ENCODE data around the gene FLT3. TPM values are rescaled to one million over a fixed set of nuclear protein-coding genes. Genes with fewer than 3 reads are reported as not detected.
"Not testable (repeated sequence)": the region's sequence is repeated elsewhere in the genome, so short reads cannot be mapped to it uniquely, and the experiment has no call there.

Gene FLT3
- total and polyA plus RNA-seq, 4 donors: 0.14 to 0.84 (median 0.42) TPM

GRCh38 chr13:28012383-28012782, 88.0 kb downstream of the FLT3 start:
- no peak for DNase-seq (ENCODE audit: low spot score)
- H3K27me3 ChIP-seq (ENCODE audit: control insufficient read depth in 4 of 4, insufficient read depth in 4 of 4, low read length in 3 of 4): peaks cover 0 to 3% (median 0%) of the 10 kb centered on the region in 4 donors
- WGBS: 83% methylated on average over 4 of the region's 4 CpGs

GRCh38 chr13:28010046-28010445, 90.3 kb downstream of the FLT3 start:
- Histone ChIP-seq H3K4me3 (ENCODE audit: low read depth in 1 of 3, low read length in 3 of 3) (no peak overlapping the region), H3K9me3 (ENCODE audit: control insufficient read depth in 4 of 4, low read length in 3 of 4) (no peaks in the 10 kb centered on the region), H3K9ac (ENCODE audit: low read depth in 1 of 2, low read length in 2 of 2) (no peak overlapping the region), H3K27ac (ENCODE audit: low read depth in 1 of 2, low read length in 2 of 2) (no peak overlapping the region), H3K36me3 (ENCODE audit: control insufficient read depth in 4 of 4, insufficient read depth in 3 of 4, low read depth in 1 of 4, low read length in 3 of 4) (no peaks in the 10 kb centered on the region), H3K4me1 (ENCODE audit: control insufficient read depth in 4 of 4, insufficient read depth in 4 of 4, low read length in 3 of 4) (no peaks in the 10 kb centered on the region), H3K27me3 (ENCODE audit: control insufficient read depth in 4 of 4, insufficient read depth in 4 of 4, low read length in 3 of 4) (peaks cover 0 to 3% (median 0%) of the 10 kb centered on the region in 4 donors)
- 81% methylated on average over 5 of the region's 5 CpGs for WGBS
- TF ChIP-seq ZBTB33 (IDR thresholded peaks at IDR 0.05) (no peak), TAF1 (conservative IDR thresholded peaks at IDR 0.05) (no peak), SP1 (IDR thresholded peaks at IDR 0.05) (no peak), ATF3 (IDR thresholded peaks at IDR 0.05) (no peak)
- no peak for DNase-seq (ENCODE audit: low spot score)

More at GRCh38 chr13:28012383-28012782, 88.0 kb downstream of the FLT3 start:
- no peaks in the 10 kb centered on the region for H3K9me3 ChIP-seq (ENCODE audit: control insufficient read depth in 4 of 4, low read length in 3 of 4)
- H3K36me3 ChIP-seq (ENCODE audit: control insufficient read depth in 4 of 4, insufficient read depth in 3 of 4, low read depth in 1 of 4, low read length in 3 of 4): no peaks in the 10 kb centered on the region
- H3K27ac ChIP-seq (ENCODE audit: low read depth in 1 of 2, low read length in 2 of 2): no peak overlapping the region
- H3K4me1 ChIP-seq (ENCODE audit: control insufficient read depth in 4 of 4, insufficient read depth in 4 of 4, low read length in 3 of 4): no peaks in the 10 kb centered on the region
- no peak overlapping the region for H3K4me3 ChIP-seq (ENCODE audit: low read depth in 1 of 3, low read length in 3 of 3)
- no peak overlapping the region for H3K9ac ChIP-seq (ENCODE audit: low read depth in 1 of 2, low read length in 2 of 2)
- TF ChIP-seq MAX (IDR thresholded peaks at IDR 0.05): no peak
- TF ChIP-seq EGR1 (IDR thresholded peaks at IDR 0.05; ENCODE audit: low read depth in 2 of 2): no peak
- no peak for TF ChIP-seq RXRA (IDR thresholded peaks at IDR 0.05)
- no peak for TF ChIP-seq REST (IDR thresholded peaks at IDR 0.05)
- TF ChIP-seq ZBTB33 (IDR thresholded peaks at IDR 0.05): no peak
- no peak for TF ChIP-seq FOXA1 (IDR thresholded peaks at IDR 0.05)
- no peak for TF ChIP-seq RAD21 (IDR thresholded peaks at IDR 0.05)
- no peak for TF ChIP-seq YY1 (IDR thresholded peaks at IDR 0.05)

- WGBS: 96% methylated on average over 13 of the region's 13 CpGs
These were observed 95.4 kb downstream of the FLT3 start for GRCh38 chr13:28005016-28005415.

More at GRCh38 chr13:28005016-28005415, 95.4 kb downstream of the FLT3 start:
- not testable (repeated sequence) for H3K27me3 ChIP-seq (ENCODE audit: control insufficient read depth in 4 of 4, insufficient read depth in 4 of 4, low read length in 3 of 4); H3K9ac ChIP-seq (ENCODE audit: low read depth in 1 of 2, low read length in 2 of 2); H3K4me3 ChIP-seq (ENCODE audit: low read depth in 1 of 3, low read length in 3 of 3); H3K4me1 ChIP-seq (ENCODE audit: control insufficient read depth in 4 of 4, insufficient read depth in 4 of 4, low read length in 3 of 4); H3K9me3 ChIP-seq (ENCODE audit: control insufficient read depth in 4 of 4, low read length in 3 of 4); DNase-seq (ENCODE audit: low spot score); H3K27ac ChIP-seq (ENCODE audit: low read depth in 1 of 2, low read length in 2 of 2); H3K36me3 ChIP-seq (ENCODE audit: control insufficient read depth in 4 of 4, insufficient read depth in 3 of 4, low read depth in 1 of 4, low read length in 3 of 4)

All from liver (tissue), 9 donors.